Liver (tissue), 10 donors: Measurements from ENCODE around the gene AEBP2. TPM values are rescaled to one million over a fixed set of nuclear protein-coding genes. Genes with fewer than 3 reads are reported as not detected.

ENCODE experiments used
- DNase-seq: peaks from one replicate; pipeline ENCODE4 v3.0.0-alpha.2; 2017; ENCODE audit warnings: low spot score
- H3K27ac ChIP-seq, 2 donors: one replicate each; pipeline ENCODE4 v1.7.0; 2013; ENCODE audit warnings: inconsistent platforms in 2 of 2, low read length in 2 of 2, control low read depth in 1 of 2, low read depth in 1 of 2, mild to moderate bottlenecking in 1 of 2
- H3K27me3 ChIP-seq, 4 donors: one replicate each; pipeline versions ENCODE4 v1.6.1 to v1.7.0; 2013; ENCODE audit warnings: low read length in 3 of 4, inconsistent platforms in 1 of 4, mild to moderate bottlenecking in 1 of 4, moderate library complexity in 1 of 4; ENCODE audit not compliant: control insufficient read depth in 4 of 4, insufficient read depth in 4 of 4
- H3K36me3 ChIP-seq, 4 donors: one replicate each; pipeline versions ENCODE4 v1.6.1 to v1.7.0; 2013; ENCODE audit warnings: low read length in 3 of 4, mild to moderate bottlenecking in 3 of 4, low read depth in 1 of 4, moderate library complexity in 1 of 4; ENCODE audit not compliant: control insufficient read depth in 4 of 4, insufficient read depth in 3 of 4
- H3K4me1 ChIP-seq, 4 donors: one replicate each; pipeline versions ENCODE4 v1.6.1 to v1.7.0; 2013; ENCODE audit warnings: low read length in 3 of 4, mild to moderate bottlenecking in 3 of 4, moderate library complexity in 1 of 4; ENCODE audit not compliant: control insufficient read depth in 4 of 4, insufficient read depth in 4 of 4
- H3K4me3 ChIP-seq, 3 donors: one replicate each; pipeline versions ENCODE4 v1.6.1 to v1.7.0; 2013; ENCODE audit warnings: low read length in 3 of 3, control low read depth in 1 of 3, low read depth in 1 of 3, mild to moderate bottlenecking in 1 of 3
- H3K9ac ChIP-seq, 2 donors: one replicate each; pipeline ENCODE4 v1.7.0; 2013; ENCODE audit warnings: low read length in 2 of 2, mild to moderate bottlenecking in 2 of 2, moderate library complexity in 2 of 2, control low read depth in 1 of 2, low read depth in 1 of 2
- H3K9me3 ChIP-seq, 4 donors: one replicate each; pipeline versions ENCODE4 v1.6.1 to v1.7.0; 2013; ENCODE audit warnings: low read length in 3 of 4; ENCODE audit not compliant: control insufficient read depth in 4 of 4
- EGR1 ChIP-seq, 2 donors: IDR thresholded peaks; 2 replicates each; pipeline ENCODE4 v1.6.1; 2016 to 2018; ENCODE audit warnings: antibody characterized with exemption in 2 of 2, low read depth in 2 of 2
- FOXA2 ChIP-seq: IDR thresholded peaks from 2 replicates; pipeline ENCODE4 v1.6.1; 2016; ENCODE audit warnings: antibody characterized with exemption
- GABPA ChIP-seq, 2 donors: IDR thresholded peaks in 1 of 2; conservative IDR thresholded peaks in 1 of 2; 2 replicates each; pipeline ENCODE4 v1.6.1; 2016; ENCODE audit warnings: antibody characterized with exemption in 2 of 2, mild to moderate bottlenecking in 1 of 2, moderate library complexity in 1 of 2
- HNF4G ChIP-seq: IDR thresholded peaks from 2 replicates; pipeline ENCODE4 v1.6.1; 2016; ENCODE audit warnings: antibody characterized with exemption
- JUND ChIP-seq, 2 donors: IDR thresholded peaks; 2 replicates each; pipeline ENCODE4 v1.6.1; 2016; ENCODE audit warnings: antibody characterized with exemption in 2 of 2
- SP1 ChIP-seq: IDR thresholded peaks from 2 replicates; pipeline ENCODE4 v1.6.1; 2018; ENCODE audit warnings: antibody characterized with exemption, mild to moderate bottlenecking
- polyA plus RNA-seq, 2 donors: library from polyadenylated mRNA; stranded (reverse) in 1 of 2; unstranded in 1 of 2; fragments of 200-250 nt in 1 of 2; fragments of >200 nt in 1 of 2; fragmentation: Nextera tagmentation in 1 of 2; extraction: Ambion mirVana in 1 of 2; gene quantifications; one replicate each; pipeline versions ENCODE4 v1.2.1 to v1.2.3, GENCODE V29; 2013 to 2015
- small RNA-seq: library from RNA; depleted of rRNA; stranded (forward); fragments of <200 nt; gene quantifications from one replicate; pipeline ENCODE3, GENCODE V24; 2014
- total RNA-seq, 2 donors: library from RNA; depleted of rRNA; stranded (reverse); fragments of >200 nt; gene quantifications; one replicate each; pipeline ENCODE4 v1.2.3, GENCODE V29; 2014
- TF ChIP-seq, protein P1 (sequence below): fragments of 150-350 bp; IDR thresholded peaks from 2 replicates; pipeline ENCODE4 v1.5.1; 2017; ENCODE audit warnings: improper control_type of control experiment, low read depth, low read length; ENCODE audit not compliant: missing input control
- TF ChIP-seq, protein P2 (sequence below): IDR thresholded peaks from 2 replicates; pipeline ENCODE4 v1.6.1; 2016; ENCODE audit warnings: antibody characterized with exemption
- donor health status: healthy.
- donor health status: healthy.
- donor health status: healthy.
- donor health status: healthy.
- donor health status: healthy.

AEBP2 gene
- total and polyA plus RNA-seq, 4 donors, result 4.6 to 18.8 (median 8.9) TPM

DNA sequence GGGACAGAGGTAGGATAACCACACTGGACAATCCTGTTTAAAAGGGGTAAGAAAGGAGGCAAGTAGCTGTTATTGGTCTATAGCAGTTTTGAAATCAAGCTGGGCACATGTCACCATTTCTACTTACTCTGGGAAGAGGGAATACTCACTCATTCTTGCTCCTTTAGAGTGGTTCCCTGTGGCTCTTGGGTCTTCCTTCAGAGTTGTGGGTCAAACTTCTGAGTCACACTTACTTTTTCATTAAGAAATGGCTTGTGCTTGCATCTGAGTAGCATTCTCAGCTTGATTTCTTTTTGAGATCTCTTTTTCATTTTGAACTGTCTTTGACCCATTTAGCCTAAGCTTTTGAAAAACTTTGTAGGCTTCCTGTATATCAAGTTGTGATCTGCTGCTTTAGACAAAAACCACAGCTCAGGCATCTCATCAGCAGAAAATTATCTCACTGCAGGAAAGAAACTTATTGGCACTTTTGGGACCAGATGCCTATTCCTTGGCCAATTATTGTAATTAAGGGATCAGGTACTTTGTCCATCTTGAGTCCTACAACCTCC is 122.2 kb downstream of the AEBP2 start:
- no peak overlapping the region for H3K4me3 ChIP-seq
- TF ChIP-seq FOXA2, result no peak
- TF ChIP-seq JUND (IDR thresholded peaks at IDR 0.05), result no peak
- TF ChIP-seq GABPA (IDR thresholded peaks at IDR 0.05 in 1 of 2, conservative IDR thresholded peaks at IDR 0.05 in 1 of 2), result no peak
- TF ChIP-seq EGR1 (IDR thresholded peaks at IDR 0.05; ENCODE audit: low read depth in 2 of 2), result no peak
- TF ChIP-seq SP1, result no peak
- TF ChIP-seq, protein P1, sequence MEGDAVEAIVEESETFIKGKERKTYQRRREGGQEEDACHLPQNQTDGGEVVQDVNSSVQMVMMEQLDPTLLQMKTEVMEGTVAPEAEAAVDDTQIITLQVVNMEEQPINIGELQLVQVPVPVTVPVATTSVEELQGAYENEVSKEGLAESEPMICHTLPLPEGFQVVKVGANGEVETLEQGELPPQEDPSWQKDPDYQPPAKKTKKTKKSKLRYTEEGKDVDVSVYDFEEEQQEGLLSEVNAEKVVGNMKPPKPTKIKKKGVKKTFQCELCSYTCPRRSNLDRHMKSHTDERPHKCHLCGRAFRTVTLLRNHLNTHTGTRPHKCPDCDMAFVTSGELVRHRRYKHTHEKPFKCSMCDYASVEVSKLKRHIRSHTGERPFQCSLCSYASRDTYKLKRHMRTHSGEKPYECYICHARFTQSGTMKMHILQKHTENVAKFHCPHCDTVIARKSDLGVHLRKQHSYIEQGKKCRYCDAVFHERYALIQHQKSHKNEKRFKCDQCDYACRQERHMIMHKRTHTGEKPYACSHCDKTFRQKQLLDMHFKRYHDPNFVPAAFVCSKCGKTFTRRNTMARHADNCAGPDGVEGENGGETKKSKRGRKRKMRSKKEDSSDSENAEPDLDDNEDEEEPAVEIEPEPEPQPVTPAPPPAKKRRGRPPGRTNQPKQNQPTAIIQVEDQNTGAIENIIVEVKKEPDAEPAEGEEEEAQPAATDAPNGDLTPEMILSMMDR, result no peak
- TF ChIP-seq, protein P2, sequence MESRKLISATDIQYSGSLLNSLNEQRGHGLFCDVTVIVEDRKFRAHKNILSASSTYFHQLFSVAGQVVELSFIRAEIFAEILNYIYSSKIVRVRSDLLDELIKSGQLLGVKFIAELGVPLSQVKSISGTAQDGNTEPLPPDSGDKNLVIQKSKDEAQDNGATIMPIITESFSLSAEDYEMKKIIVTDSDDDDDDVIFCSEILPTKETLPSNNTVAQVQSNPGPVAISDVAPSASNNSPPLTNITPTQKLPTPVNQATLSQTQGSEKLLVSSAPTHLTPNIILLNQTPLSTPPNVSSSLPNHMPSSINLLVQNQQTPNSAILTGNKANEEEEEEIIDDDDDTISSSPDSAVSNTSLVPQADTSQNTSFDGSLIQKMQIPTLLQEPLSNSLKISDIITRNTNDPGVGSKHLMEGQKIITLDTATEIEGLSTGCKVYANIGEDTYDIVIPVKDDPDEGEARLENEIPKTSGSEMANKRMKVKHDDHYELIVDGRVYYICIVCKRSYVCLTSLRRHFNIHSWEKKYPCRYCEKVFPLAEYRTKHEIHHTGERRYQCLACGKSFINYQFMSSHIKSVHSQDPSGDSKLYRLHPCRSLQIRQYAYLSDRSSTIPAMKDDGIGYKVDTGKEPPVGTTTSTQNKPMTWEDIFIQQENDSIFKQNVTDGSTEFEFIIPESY, result no peak
- no peak for TF ChIP-seq HNF4G
- DNase-seq, result no peak
- H3K4me1 ChIP-seq, result no peaks in the 10 kb centered on the region
- H3K36me3 ChIP-seq, result peaks cover 0 to 3% (median under 1%) of the 10 kb centered on the region in 4 donors
- no peaks in the 10 kb centered on the region for H3K9me3 ChIP-seq
- H3K27ac ChIP-seq, result no peak overlapping the region
- H3K27me3 ChIP-seq, result no peaks in the 10 kb centered on the region
- no peak overlapping the region for H3K9ac ChIP-seq

Small RNA genes within 50 kb of the gene (small RNA-seq; reads per million reads assigned to genes)
- gene AC091805.2 (not detected), gene RNU6-254P (not detected)
